GM12891 (cell line): ENCODE results near the gene MYBPC1.

Experiments
- POLR2A ChIP-seq: IDR thresholded peaks from 2 replicates; pipeline ENCODE4 v1.6.1; 2011; ENCODE audit warnings: low read depth, low read length, control low read depth
- POLR2AphosphoS5 ChIP-seq: IDR thresholded peaks from 2 replicates; pipeline ENCODE4 v1.6.1; 2011; ENCODE audit warnings: low read depth, low read length, control low read depth
- POU2F2 ChIP-seq: IDR thresholded peaks from 2 replicates; pipeline ENCODE4 v1.6.1; 2011; ENCODE audit warnings: low read depth, mild to moderate bottlenecking, control low read depth, low read length, moderate library complexity
- SPI1 ChIP-seq: IDR thresholded peaks from 2 replicates; pipeline ENCODE4 v1.6.1; 2011; ENCODE audit warnings: low read depth, low read length, control low read depth
- TAF1 ChIP-seq: IDR thresholded peaks from 2 replicates; pipeline ENCODE4 v1.6.1; 2011; ENCODE audit warnings: low read depth, low read length, control low read depth

DNA sequence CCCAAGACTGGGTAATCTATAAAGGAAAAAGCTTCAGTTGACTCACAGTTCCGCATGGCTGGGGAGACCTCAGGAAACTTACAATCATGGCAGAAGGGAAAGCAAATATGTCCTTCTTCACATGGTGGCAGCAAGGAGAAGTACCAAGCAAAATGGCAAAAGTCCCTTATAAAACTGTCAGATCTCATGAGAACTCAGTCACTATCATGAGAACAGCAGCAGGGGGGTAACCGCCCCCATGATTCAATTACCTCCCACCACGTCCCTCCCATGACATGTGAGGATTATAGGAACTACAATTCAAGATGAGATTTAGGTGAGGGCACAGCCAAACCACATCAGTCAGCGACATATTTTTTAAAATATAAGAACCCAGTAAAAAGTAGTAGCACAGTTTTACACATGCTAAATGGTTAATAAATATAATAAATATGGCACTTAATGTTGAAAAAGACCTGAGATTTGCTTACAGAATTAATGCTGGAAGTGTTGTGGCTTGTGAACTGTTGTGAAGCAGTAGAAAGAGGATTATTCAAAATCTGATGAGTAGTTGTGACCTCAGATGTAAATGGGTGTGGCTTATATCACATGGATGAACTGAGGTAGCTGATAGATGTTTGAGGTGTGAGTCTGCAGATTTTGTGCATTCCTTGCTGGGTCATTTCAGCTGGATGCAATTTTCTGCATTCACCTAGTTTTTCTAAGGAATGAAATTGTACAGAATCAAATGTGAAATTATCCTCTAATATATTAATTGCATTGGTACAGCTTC lies 55.8 kb downstream of the MYBPC1 start:
- TF ChIP-seq SPI1 (no peak), POLR2A (no peak), POLR2AphosphoS5 (no peak), TAF1 (no peak), POU2F2 (no peak)
